Sigmoid colon (tissue), 3 donors: ENCODE data around the gene GTF2A1.

ENCODE experiments used
- CTCF ChIP-seq, 4 experiments: fragments of 450-650 bp in 3 of 4; fragments of 200-600 bp in 1 of 4; IDR thresholded peaks; one replicate each; pipeline ENCODE4 v1.5.1; 2016 to 2019; ENCODE audit warnings: antibody characterized with exemption in 4 of 4, mild to moderate bottlenecking in 3 of 4, moderate library complexity in 2 of 4
- POLR2A ChIP-seq, 2 donors: fragments of 450-650 bp; IDR thresholded peaks; one replicate each; pipeline ENCODE4 v1.6.1; 2016; ENCODE audit warnings: antibody characterized with exemption in 2 of 2, mild to moderate bottlenecking in 2 of 2, moderate library complexity in 2 of 2

GRCh38 chr14:81170829-81171195, 49.9 kb downstream of the GTF2A1 start:
- no peak for TF ChIP-seq POLR2A (IDR thresholded peaks at IDR 0.05)
- no peak for TF ChIP-seq CTCF (IDR thresholded peaks at IDR 0.05)
